Inflammatory macrophage treated with lipopolysaccharide for 4 hours (primary cell): Measurements from ENCODE around the gene GPR142.
"Not testable (repeated sequence)": the region's sequence is repeated elsewhere in the genome, so short reads cannot be mapped to it uniquely, and the experiment has no call there.

Source experiments
- DNase-seq: peaks from one replicate; pipeline ENCODE4 v3.0.0-alpha.2; 2020

Gene GPR142

GRCh38 chr17:74394977-74395376 lies 27.7 kb downstream of the GPR142 start:
- DNase-seq = no peak

- DNase-seq = no peak
Observed at GRCh38 chr17:74396567-74396966, 29.3 kb downstream of the GPR142 start.

GRCh38 chr17:74402048-74402447 lies 34.7 kb downstream of the GPR142 start:
- no peak for DNase-seq

- DNase-seq = no peak
Observed at GRCh38 chr17:74403512-74404137, 36.3 kb downstream of the GPR142 start.

- DNase-seq = no peak
Observed at GRCh38 chr17:74404218-74404617, 36.9 kb downstream of the GPR142 start.

GRCh38 chr17:74404789-74405188 lies 37.5 kb downstream of the GPR142 start:
- no peak for DNase-seq

GRCh38 chr17:74405311-74405710 lies 38.0 kb downstream of the GPR142 start:
- DNase-seq = not testable (repeated sequence)

GRCh38 chr17:74407384-74407783 lies 40.1 kb downstream of the GPR142 start:
- DNase-seq = no peak

GRCh38 chr17:74408262-74408661 lies 41.0 kb downstream of the GPR142 start:
- DNase-seq = no peak

- no peak for DNase-seq
Observed at GRCh38 chr17:74408815-74409214, 41.5 kb downstream of the GPR142 start.

GRCh38 chr17:74410001-74410443 lies 42.7 kb downstream of the GPR142 start:
- no peak for DNase-seq

- no peak for DNase-seq
Observed at GRCh38 chr17:74412581-74412980, 45.3 kb downstream of the GPR142 start.

- no peak for DNase-seq
Observed at GRCh38 chr17:74413491-74413890, 46.2 kb downstream of the GPR142 start.

- peak; percentile 15 for DNase-seq
Observed at GRCh38 chr17:74414510-74414909, 47.2 kb downstream of the GPR142 start.

GRCh38 chr17:74415608-74416396 lies 48.5 kb downstream of the GPR142 start:
- no peak for DNase-seq

GRCh38 chr17:74417178-74418045 lies 50.1 kb downstream of the GPR142 start:
- DNase-seq = peak; percentile 77

- DNase-seq = no peak
Observed at GRCh38 chr17:74419928-74420411, 52.7 kb downstream of the GPR142 start.
